PC-9 (cell line): Measurements from ENCODE around the gene ZNF316.

Experiments used
- CTCF ChIP-seq: fragments of 200-600 bp; sonication (generic); conservative IDR thresholded peaks from 2 replicates; pipeline ENCODE4 v1.6.1; 2017; ENCODE audit warnings: mixed run types, antibody characterized with exemption, mild to moderate bottlenecking, moderate library complexity
- EZH2 ChIP-seq: fragments of 200-600 bp; sonication (generic); IDR thresholded peaks from 2 replicates; pipeline ENCODE4 v1.8.0; 2017; ENCODE audit warnings: antibody characterized with exemption, low read depth

- TF ChIP-seq EZH2: no peak
- TF ChIP-seq CTCF: no peak
Measured at GRCh38 chr7:6616854-6617643, 20.1 kb upstream of the ZNF316 start.
